ENCODE measurements around the gene SLC6A5. TPM values are rescaled to one million over a fixed set of nuclear protein-coding genes. Genes with fewer than 3 reads are reported as not detected.

The SLC6A5 gene
- polyA plus RNA-seq, 1 of the 3 experiments (the other 2 are of a cell fraction), result not detected

DNA sequence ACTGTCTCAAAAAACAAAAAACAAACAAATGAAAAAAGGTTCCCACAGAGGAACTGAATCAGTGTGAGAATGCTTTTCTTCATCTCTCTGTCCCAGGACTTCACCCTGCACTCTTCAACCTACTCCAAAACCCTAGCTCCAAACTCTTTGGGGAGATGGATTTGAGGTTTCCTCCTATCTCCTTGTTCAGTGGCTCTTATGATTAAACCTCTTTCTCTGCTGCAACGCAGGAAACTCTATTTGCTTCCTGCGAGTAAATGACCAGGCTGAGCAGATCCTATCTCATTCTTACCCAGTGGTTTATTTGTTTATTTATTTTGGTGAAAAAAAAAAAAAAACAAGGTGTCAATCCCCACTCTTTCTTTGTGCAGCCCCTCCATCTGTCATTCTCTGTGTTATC is 12.0 kb downstream of the SLC6A5 start:
- H3K27ac ChIP-seq (ENCODE audit: low read depth in 2 of 2, low read length in 1 of 2), result no peak overlapping the region
- ChIA-PET CTCF (interaction anchor here (0.9 to 5.7 kb wide), 10 partner anchors 10 to 483 kb away, joined by 3 to 89 read pairs (median 14); partner anchors contain the start of gene PRMT3), POLR2A (no interaction called here)
- no peaks in the 10 kb centered on the region for H3K27me3 ChIP-seq (ENCODE audit: insufficient read depth)
- no peak overlapping the region for H3K4me2 ChIP-seq
- no peaks in the 10 kb centered on the region for H3F3A ChIP-seq (replicated peaks; ENCODE audit: insufficient read depth)
- no peak for TF ChIP-seq CHD2 (IDR thresholded peaks at IDR 0.05; ENCODE audit: low read length, partially characterized antibody)
- no peak for TF ChIP-seq YY1 (IDR thresholded peaks at IDR 0.05; ENCODE audit: low read depth)
- TF ChIP-seq RCOR1 (IDR thresholded peaks at IDR 0.05; ENCODE audit: low read length), result no peak
- TF ChIP-seq RAD21 (IDR thresholded peaks at IDR 0.05; ENCODE audit: low read length), result no peak
- no peak for TF ChIP-seq REST (IDR thresholded peaks at IDR 0.05; ENCODE audit: low read depth, low read length)
- TF ChIP-seq ZBTB33 (IDR thresholded peaks at IDR 0.05; ENCODE audit: borderline replicate concordance, low read depth), result no peak
- no peak for TF ChIP-seq JUND (IDR thresholded peaks at IDR 0.05)
- TF ChIP-seq RFX5 (IDR thresholded peaks at IDR 0.05; ENCODE audit: low read length), result no peak
- TF ChIP-seq SMC3 (IDR thresholded peaks at IDR 0.05; ENCODE audit: low read depth, low read length), result no peak
- no peak for TF ChIP-seq FOXM1 (IDR thresholded peaks at IDR 0.05; ENCODE audit: low read depth)
- no peaks in the 10 kb centered on the region for H3K9me3 ChIP-seq
- H2AFZ ChIP-seq (ENCODE audit: low read depth), result no peak overlapping the region; the same call in 1 of the 2 replicates
- WGBS (ENCODE audit: low lambda C conversion rate), result 41% methylated on average over 2 of the region's 2 CpGs
- no peak overlapping the region for H3K4me3 ChIP-seq (ENCODE audit: low read depth in 2 of 2, low read length in 1 of 2)
- no peak overlapping the region for H3K9ac ChIP-seq
- no peaks in the 10 kb centered on the region for H4K20me1 ChIP-seq (ENCODE audit: insufficient read depth)
- no peak for DNase-seq
- peaks cover 0 to 23% of the 10 kb centered on the region in 2 experiments; a peak in 2 of 4 replicates for H3K4me1 ChIP-seq (ENCODE audit: control insufficient read depth in 1 of 2, insufficient read depth in 2 of 2, low read depth in 1 of 2, low read length in 1 of 2)
- no peaks in the 10 kb centered on the region for H3K36me3 ChIP-seq (replicated peaks in 1 of 2; ENCODE audit: control insufficient read depth in 1 of 2, insufficient read depth in 2 of 2, low read length in 1 of 2)
- H3K79me2 ChIP-seq (ENCODE audit: insufficient read depth), result no peaks in the 10 kb centered on the region
- H3K9me2 ChIP-seq, result no peaks in the 10 kb centered on the region

GRCh38 chr11:20611892-20612291 is 12.5 kb downstream of the SLC6A5 start:
- no peaks in the 10 kb centered on the region for H3K79me2 ChIP-seq (ENCODE audit: insufficient read depth)
- WGBS (ENCODE audit: low lambda C conversion rate), result 72% methylated on average over 4 of the region's 4 CpGs
- H3K9me2 ChIP-seq, result no peaks in the 10 kb centered on the region
- H4K20me1 ChIP-seq (ENCODE audit: insufficient read depth), result no peaks in the 10 kb centered on the region
- H3F3A ChIP-seq (replicated peaks; ENCODE audit: insufficient read depth), result no peaks in the 10 kb centered on the region
- H3K4me1 ChIP-seq (ENCODE audit: control insufficient read depth in 1 of 2, insufficient read depth in 2 of 2, low read depth in 1 of 2, low read length in 1 of 2), result peaks cover 0 to 28% of the 10 kb centered on the region in 2 experiments; a peak in 2 of 4 replicates
- no peak overlapping the region for H3K4me2 ChIP-seq
- no peaks in the 10 kb centered on the region for H3K9me3 ChIP-seq
- no peak overlapping the region for H2AFZ ChIP-seq (ENCODE audit: low read depth)
- no peak overlapping the region for H3K9ac ChIP-seq
- H3K36me3 ChIP-seq (replicated peaks in 1 of 2; ENCODE audit: control insufficient read depth in 1 of 2, insufficient read depth in 2 of 2, low read length in 1 of 2), result no peaks in the 10 kb centered on the region
- H3K27me3 ChIP-seq (ENCODE audit: insufficient read depth), result no peaks in the 10 kb centered on the region
- no peak overlapping the region for H3K4me3 ChIP-seq (ENCODE audit: low read depth in 2 of 2, low read length in 1 of 2)
- no peak overlapping the region for H3K27ac ChIP-seq (ENCODE audit: low read depth in 2 of 2, low read length in 1 of 2)
- ChIA-PET POLR2A (no interaction called here), CTCF (interaction anchor here (0.9 to 5.7 kb wide), 4 partner anchors 9 to 483 kb away, joined by 3 to 89 read pairs (median 13); no protein-coding TSS in a partner anchor)
- TF ChIP-seq ELF1 (IDR thresholded peaks at IDR 0.05) (no peak), EZH2phosphoT487 (IDR thresholded peaks at IDR 0.05; ENCODE audit: borderline replicate concordance, low read depth) (no peak)
- no peak for DNase-seq

All from SK-N-SH (cell line).